ENCODE measurements around the gene NOTCH1. TPM values are rescaled to one million over a fixed set of nuclear protein-coding genes. Genes with fewer than 3 reads are reported as not detected.
A peak's percentile ranks its signal among the peaks of the same experiment; 100 is the strongest.

Gene NOTCH1
- total and polyA plus RNA-seq, 2 of the 8 experiments (the other 6 are each of a cell fraction or from before 2014, with no cell fraction given), result 6.9 to 55.6 TPM

- Histone ChIP-seq H3K79me1 (ENCODE audit: low read depth, low read length) (peaks cover 14% of the 10 kb centered on the region), H2BK12ac (ENCODE audit: low read depth, low read length) (peak overlapping the region; percentile 97), H3K4me2 (ENCODE audit: insufficient read depth in 1 of 2, low read depth in 2 of 2, low read length in 2 of 2) (peak overlapping the region; percentile 77 to 88), H3K9me3 (ENCODE audit: insufficient read depth in 2 of 2, low read depth in 1 of 2, low read length in 1 of 2) (no peaks in the 10 kb centered on the region), H3K56ac (replicated peaks; ENCODE audit: insufficient read length, low read depth, low read length) (peak overlapping the region; percentile 64), H3K23ac (ENCODE audit: insufficient read length) (no peak overlapping the region), H2AK5ac (ENCODE audit: low read depth, low read length) (peak overlapping the region; percentile 7; the same call in 1 of the 2 replicates), H3K9ac (replicated peaks in 1 of 4; ENCODE audit: extremely low read depth in 1 of 4, low read depth in 3 of 4, low read length in 3 of 4) (peak overlapping the region in 3 of 4 experiments; percentile 21 to 43 (median 25); a peak in 5 of 7 replicates), H2BK20ac (ENCODE audit: low read length) (no peak overlapping the region), H2BK5ac (ENCODE audit: low read depth, low read length) (peak overlapping the region; percentile 57; the same call in 1 of the 2 replicates), H4K91ac (replicated peaks; ENCODE audit: insufficient read length, low read length) (peak overlapping the region; percentile 97), H3K4me1 (replicated peaks in 1 of 4; ENCODE audit: control insufficient read depth in 3 of 4, insufficient read depth in 4 of 4, low read length in 3 of 4) (peaks cover 0 to 44% (median 36%) of the 10 kb centered on the region in 4 experiments; a peak in 6 of 7 replicates), H3K27me3 (replicated peaks in 1 of 4; ENCODE audit: control insufficient read depth in 3 of 4, extremely low read depth in 1 of 4, insufficient read depth in 3 of 4, low read length in 3 of 4) (no peaks in the 10 kb centered on the region), H4K5ac (ENCODE audit: insufficient read length, low read depth, low read length) (peak overlapping the region; percentile 56), H3K27ac (ENCODE audit: low read depth, low read length) (no peak overlapping the region), H4K20me1 (replicated peaks in 1 of 2; ENCODE audit: control insufficient read depth in 1 of 2, insufficient read depth in 2 of 2, low read length in 2 of 2) (peaks cover 18% of the 10 kb centered on the region in 2 experiments), H2BK15ac (ENCODE audit: low read length) (peak overlapping the region; percentile 65; the same call in 1 of the 2 replicates), H3K4ac (replicated peaks; ENCODE audit: insufficient read length, low read depth, low read length) (peak overlapping the region; percentile 99), H3K36me3 (ENCODE audit: control insufficient read depth in 2 of 4, insufficient read depth in 4 of 4, low read length in 3 of 4) (peaks cover 0 to 6% (median 1%) of the 10 kb centered on the region in 4 experiments; a peak in 2 of 8 replicates), H3K14ac (ENCODE audit: insufficient read length) (no peak overlapping the region), H2BK120ac (replicated peaks; ENCODE audit: low read depth, low read length) (no peak overlapping the region), H3K23me2 (ENCODE audit: low read depth, low read length) (peaks cover 7% of the 10 kb centered on the region; the same call in 1 of the 2 replicates), H3K18ac (ENCODE audit: extremely low read depth, low read length) (peak overlapping the region; percentile 71), H4K8ac (ENCODE audit: extremely low read depth, insufficient read depth, low read length) (peak overlapping the region; percentile 88), H3K79me2 (ENCODE audit: control insufficient read depth in 1 of 2, insufficient read depth in 2 of 2, low read length in 2 of 2) (peaks cover 9 to 29% of the 10 kb centered on the region in 2 experiments; a peak in 3 of 4 replicates), H2AFZ (ENCODE audit: low read length) (no peak overlapping the region), H3K4me3 (ENCODE audit: extremely low read depth in 1 of 4, insufficient read depth in 2 of 4, low read depth in 3 of 4, low read length in 4 of 4) (peak overlapping the region; percentile 26 to 72 (median 51); a peak in 7 of 8 replicates)
- CTCF ChIA-PET (ENCODE audit: partially characterized antibody), result interaction anchor here (0.6 kb wide), 1 partner anchor 234 kb away, joined by 3 read pairs; no protein-coding TSS in a partner anchor
- POLR2A ChIA-PET (ENCODE audit: partially characterized antibody), result interaction anchor here (0.8 to 1.3 kb wide), 6 partner anchors 8 to 42 kb away, joined by 3 to 9 read pairs (median 3); no protein-coding TSS in a partner anchor
- no peak for FAIRE-seq
- DNase-seq (ENCODE audit: low read depth in 1 of 2, low spot score in 2 of 2), result peak in 1 of 2 experiments; percentile 80
- 12% methylated on average over 45 of the region's 45 CpGs; no CpG with 5 or more reads in 1 of the 2 experiments for WGBS, 2 experiments (ENCODE audit: extremely low coverage in 1 of 2, insufficient coverage in 1 of 2, insufficient read length in 1 of 2, insufficient replicate concordance in 2 of 2, low coverage in 1 of 2, low lambda C conversion rate in 2 of 2, missing lambda C conversion rate in 1 of 2)
- TF ChIP-seq E2F6 (IDR thresholded peaks at IDR 0.05) (peak; percentile 90), RBBP5 (IDR thresholded peaks at IDR 0.05; ENCODE audit: borderline replicate concordance, low read depth, low read length) (peak; percentile 87; the same call in 1 of the 2 replicates), GABPA (IDR thresholded peaks at IDR 0.05; ENCODE audit: borderline replicate concordance, insufficient read depth, low read length) (peak; percentile 63; the same call in 1 of the 2 replicates), EZH2 (IDR thresholded peaks at IDR 0.05; ENCODE audit: low read depth, low read length, severe bottlenecking) (no peak), RAD21 (IDR thresholded peaks at IDR 0.05 in 1 of 2, conservative IDR thresholded peaks at IDR 0.05 in 1 of 2; ENCODE audit: low read depth in 2 of 2, low read length in 2 of 2) (0 out of 4 replicates have a peak, but pooled peaks of 1 of the 2 experiments have one; percentile 1), JUN (IDR thresholded peaks at IDR 0.05; ENCODE audit: low read depth, low read length) (no peak), ASH2L (IDR thresholded peaks at IDR 0.05; ENCODE audit: low read length) (peak; percentile 25)
- TF ChIP-seq, protein P1, sequence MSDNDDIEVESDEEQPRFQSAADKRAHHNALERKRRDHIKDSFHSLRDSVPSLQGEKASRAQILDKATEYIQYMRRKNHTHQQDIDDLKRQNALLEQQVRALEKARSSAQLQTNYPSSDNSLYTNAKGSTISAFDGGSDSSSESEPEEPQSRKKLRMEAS (IDR thresholded peaks at IDR 0.05), result peak; percentile 92
These were observed 1.1 kb upstream of the NOTCH1 start for GRCh38 chr9:136546697-136547501.
